Duodenal mucosa (tissue), 2 donors: Measurements from ENCODE around the gene RSPO4.
"Not testable (repeated sequence)": the region's sequence is repeated elsewhere in the genome, so short reads cannot be mapped to it uniquely, and the experiment has no call there.

Experiments used
- H3K27ac ChIP-seq: one replicate; pipeline ENCODE4 v1.7.0; 2013; ENCODE audit warnings: low read depth, low read length
- H3K27me3 ChIP-seq, 2 donors: one replicate each; pipeline ENCODE4 v1.7.0; 2013; ENCODE audit warnings: low read length in 2 of 2, control low read depth in 1 of 2; ENCODE audit not compliant: insufficient read depth in 2 of 2, control insufficient read depth in 1 of 2
- H3K36me3 ChIP-seq, 2 donors: one replicate each; pipeline ENCODE4 v1.7.0; 2013; ENCODE audit warnings: low read length in 2 of 2, control low read depth in 1 of 2; ENCODE audit not compliant: insufficient read depth in 2 of 2, control insufficient read depth in 1 of 2
- H3K4me1 ChIP-seq, 2 donors: one replicate each; pipeline ENCODE4 v1.7.0; 2013; ENCODE audit warnings: low read length in 2 of 2, control low read depth in 1 of 2; ENCODE audit not compliant: insufficient read depth in 2 of 2, control insufficient read depth in 1 of 2
- H3K4me3 ChIP-seq, 2 donors: one replicate each; pipeline ENCODE4 v1.7.0; 2013; ENCODE audit warnings: low read length in 2 of 2, low read depth in 1 of 2
- H3K9ac ChIP-seq, 2 donors: one replicate each; pipeline ENCODE4 v1.7.0; 2013; ENCODE audit warnings: low read length in 2 of 2, low read depth in 1 of 2
- H3K9me3 ChIP-seq, 2 donors: one replicate each; pipeline ENCODE4 v1.7.0; 2013; ENCODE audit warnings: low read length in 2 of 2, control low read depth in 1 of 2; ENCODE audit not compliant: control insufficient read depth in 1 of 2

Gene RSPO4

GRCh38 chr20:991850-992249 is 10.3 kb downstream of the RSPO4 start:
- H3K36me3 ChIP-seq, result no peaks in the 10 kb centered on the region
- no peak overlapping the region for H3K4me3 ChIP-seq
- H3K9me3 ChIP-seq, result no peaks in the 10 kb centered on the region

GRCh38 chr20:990293-990959 is 11.7 kb downstream of the RSPO4 start:
- no peak overlapping the region for H3K4me3 ChIP-seq
- no peak overlapping the region for H3K27ac ChIP-seq
- no peaks in the 10 kb centered on the region for H3K36me3 ChIP-seq
- no peaks in the 10 kb centered on the region for H3K9me3 ChIP-seq
- H3K9ac ChIP-seq, result no peak overlapping the region
- H3K27me3 ChIP-seq, result peaks cover 0 to 16% of the 10 kb centered on the region in 2 donors
- no peaks in the 10 kb centered on the region for H3K4me1 ChIP-seq

More at GRCh38 chr20:991850-992249, 10.3 kb downstream of the RSPO4 start:
- Histone ChIP-seq H3K27ac (no peak overlapping the region), H3K27me3 (peaks cover 0 to 16% of the 10 kb centered on the region in 2 donors), H3K4me1 (no peaks in the 10 kb centered on the region), H3K9ac (no peak overlapping the region)

- H3K36me3 ChIP-seq, result no peaks in the 10 kb centered on the region
- no peak overlapping the region for H3K27ac ChIP-seq
- no peaks in the 10 kb centered on the region for H3K4me1 ChIP-seq
- no peaks in the 10 kb centered on the region for H3K9me3 ChIP-seq
- H3K9ac ChIP-seq, result no peak overlapping the region
- H3K27me3 ChIP-seq, result peaks cover 0 to 16% of the 10 kb centered on the region in 2 donors
- no peak overlapping the region for H3K4me3 ChIP-seq
These were observed 13.8 kb downstream of the RSPO4 start for GRCh38 chr20:988272-988671.

GRCh38 chr20:987677-988076 is 14.4 kb downstream of the RSPO4 start:
- Histone ChIP-seq H3K4me1 (no peaks in the 10 kb centered on the region), H3K36me3 (no peaks in the 10 kb centered on the region), H3K4me3 (no peak overlapping the region), H3K27me3 (peaks cover 0 to 12% of the 10 kb centered on the region in 2 donors), H3K27ac (no peak overlapping the region), H3K9ac (no peak overlapping the region), H3K9me3 (no peaks in the 10 kb centered on the region)

- no peak overlapping the region for H3K9ac ChIP-seq
- H3K27ac ChIP-seq, result no peak overlapping the region
- H3K4me3 ChIP-seq, result no peak overlapping the region
- no peaks in the 10 kb centered on the region for H3K4me1 ChIP-seq
- H3K27me3 ChIP-seq, result peaks cover 0 to 11% of the 10 kb centered on the region in 2 donors
- H3K36me3 ChIP-seq, result no peaks in the 10 kb centered on the region
- no peaks in the 10 kb centered on the region for H3K9me3 ChIP-seq
These were observed 15.3 kb downstream of the RSPO4 start for GRCh38 chr20:986733-987355.

- peaks cover 0 to 11% of the 10 kb centered on the region in 2 donors for H3K27me3 ChIP-seq
- H3K27ac ChIP-seq, H3K9ac ChIP-seq, H3K4me1 ChIP-seq, H3K36me3 ChIP-seq, H3K4me3 ChIP-seq, H3K9me3 ChIP-seq: not testable (repeated sequence)
These were observed 17.1 kb downstream of the RSPO4 start for GRCh38 chr20:984994-985393.

- no peak overlapping the region for H3K4me3 ChIP-seq
- no peaks in the 10 kb centered on the region for H3K36me3 ChIP-seq
- H3K27ac ChIP-seq, result no peak overlapping the region
- H3K4me1 ChIP-seq, result no peaks in the 10 kb centered on the region
- peaks cover 3 to 5% of the 10 kb centered on the region in 2 donors for H3K27me3 ChIP-seq
- no peaks in the 10 kb centered on the region for H3K9me3 ChIP-seq
- no peak overlapping the region for H3K9ac ChIP-seq
These were observed 19.4 kb downstream of the RSPO4 start for GRCh38 chr20:982754-983153.

- H3K4me3 ChIP-seq, result no peak overlapping the region
- no peaks in the 10 kb centered on the region for H3K36me3 ChIP-seq
- H3K9me3 ChIP-seq, result no peaks in the 10 kb centered on the region
- H3K27me3 ChIP-seq, result peaks cover 0 to 3% of the 10 kb centered on the region in 2 donors
- H3K4me1 ChIP-seq, result no peaks in the 10 kb centered on the region
- H3K27ac ChIP-seq, result no peak overlapping the region
- no peak overlapping the region for H3K9ac ChIP-seq
These were observed 25.1 kb downstream of the RSPO4 start for GRCh38 chr20:977021-977420.

- Histone ChIP-seq H3K4me3 (no peak overlapping the region), H3K9ac (no peak overlapping the region), H3K27me3 (peaks cover 0 to 3% of the 10 kb centered on the region in 2 donors), H3K27ac (no peak overlapping the region), H3K4me1 (no peaks in the 10 kb centered on the region), H3K9me3 (no peaks in the 10 kb centered on the region), H3K36me3 (no peaks in the 10 kb centered on the region)
These were observed 26.1 kb downstream of the RSPO4 start for GRCh38 chr20:976033-976432.

GRCh38 chr20:973785-974194 is 28.3 kb downstream of the RSPO4 start:
- Histone ChIP-seq H3K36me3 (no peaks in the 10 kb centered on the region), H3K4me1 (no peaks in the 10 kb centered on the region), H3K4me3 (no peak overlapping the region), H3K9me3 (no peaks in the 10 kb centered on the region), H3K27me3 (peaks cover 0 to 2% of the 10 kb centered on the region in 2 donors), H3K27ac (no peak overlapping the region), H3K9ac (no peak overlapping the region)
